Measurements from ENCODE around the gene TSPAN9.

- TF ChIP-seq, protein P1, sequence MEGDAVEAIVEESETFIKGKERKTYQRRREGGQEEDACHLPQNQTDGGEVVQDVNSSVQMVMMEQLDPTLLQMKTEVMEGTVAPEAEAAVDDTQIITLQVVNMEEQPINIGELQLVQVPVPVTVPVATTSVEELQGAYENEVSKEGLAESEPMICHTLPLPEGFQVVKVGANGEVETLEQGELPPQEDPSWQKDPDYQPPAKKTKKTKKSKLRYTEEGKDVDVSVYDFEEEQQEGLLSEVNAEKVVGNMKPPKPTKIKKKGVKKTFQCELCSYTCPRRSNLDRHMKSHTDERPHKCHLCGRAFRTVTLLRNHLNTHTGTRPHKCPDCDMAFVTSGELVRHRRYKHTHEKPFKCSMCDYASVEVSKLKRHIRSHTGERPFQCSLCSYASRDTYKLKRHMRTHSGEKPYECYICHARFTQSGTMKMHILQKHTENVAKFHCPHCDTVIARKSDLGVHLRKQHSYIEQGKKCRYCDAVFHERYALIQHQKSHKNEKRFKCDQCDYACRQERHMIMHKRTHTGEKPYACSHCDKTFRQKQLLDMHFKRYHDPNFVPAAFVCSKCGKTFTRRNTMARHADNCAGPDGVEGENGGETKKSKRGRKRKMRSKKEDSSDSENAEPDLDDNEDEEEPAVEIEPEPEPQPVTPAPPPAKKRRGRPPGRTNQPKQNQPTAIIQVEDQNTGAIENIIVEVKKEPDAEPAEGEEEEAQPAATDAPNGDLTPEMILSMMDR (IDR thresholded peaks at IDR 0.05; ENCODE audit: low read depth, low read length, poor library complexity, severe bottlenecking), result no peak
- TF ChIP-seq EZH2phosphoT487 (IDR thresholded peaks at IDR 0.05; ENCODE audit: borderline replicate concordance, low read length), result no peak
Observed at GRCh38 chr12:3083241-3083920, 6.2 kb downstream of the TSPAN9 start.

All from DOHH2 (cell line).